HCT116 (cell line): ENCODE measurements around the gene SLC8A2. TPM values are rescaled to one million over a fixed set of nuclear protein-coding genes. Genes with fewer than 3 reads are reported as not detected.

ENCODE experiments used
- ATAC-seq: fragments of 200-7000 bp; cut with Tn5 transposase; 2 replicates; pipeline ENCODE4 v1.9.1; 2020; ENCODE audit warnings: mild to moderate bottlenecking, moderate library complexity
- BruUV-seq: library from RNA; stranded (reverse); fragments of 400-500 nt; replicated peaks from 2 replicates; lab custom pipeline; 2021; lab: Mats Ljungman, UMichigan
- CTCF ChIA-PET: fragments of 300-600 bp; sonication (Branson Sonifier 250); formaldehyde crosslinking; loops from one replicate; lab custom pipeline; 2021; ENCODE audit warnings: antibody characterized with exemption; lab: Charles Lee
- POLR2A ChIA-PET: fragments of 300-600, 350-600 bp; sonication (Branson Sonifier 250); formaldehyde crosslinking; loops from one replicate; lab custom pipeline; 2021; ENCODE audit warnings: antibody characterized with exemption; lab: Charles Lee
- RAD21 ChIA-PET, 2 experiments: fragments of 300-600 bp; sonication (Branson Sonifier 250); formaldehyde crosslinking; loops; one replicate each; lab custom pipeline; 2023; ENCODE audit warnings: low total read pairs in 2 of 2; ENCODE audit not compliant: uncharacterized antibody in 2 of 2, unreplicated experiment in 2 of 2, low non-redundant PET in 1 of 2; lab: Charles Lee
- DNase-seq: peaks from one replicate; pipeline ENCODE4 v3.0.0-alpha.2; 2010; ENCODE audit warnings: low read depth, low spot score
- H2AFZ ChIP-seq: fragments of 200-600 bp; shearing (Covaris generic), sonication (generic); 2 replicates; pipeline ENCODE4 v1.6.1; 2017; ENCODE audit warnings: low read depth, mixed run types, mixed read lengths, antibody characterized with exemption, low read length; ENCODE audit not compliant: poor library complexity, severe bottlenecking
- H3K27ac ChIP-seq: 2 replicates; pipeline ENCODE4 v1.5.1; 2012; ENCODE audit warnings: low read depth, low read length
- H3K27me3 ChIP-seq: fragments of 200-600 bp; sonication (generic); 2 replicates; pipeline ENCODE4 v1.6.1; 2016; ENCODE audit warnings: mixed run types, low read length, mixed read lengths; ENCODE audit not compliant: insufficient read depth
- H3K36me3 ChIP-seq, 2 experiments: fragments of 200-500 bp in 1 of 2; fragments of 200-600 bp in 1 of 2; sonication (Bioruptor generic) in 1 of 2; sonication (generic) in 1 of 2; 2 replicates each; pipeline versions ENCODE4 v1.5.1 to v1.6.1; 2014 to 2016; ENCODE audit warnings: low read length in 2 of 2, inconsistent platforms in 1 of 2, mixed read lengths in 1 of 2, mixed run types in 1 of 2; ENCODE audit not compliant: insufficient read depth in 2 of 2, control insufficient read depth in 1 of 2
- H3K4me1 ChIP-seq, 2 experiments: fragments of 200-600 bp in 1 of 2; sonication (generic) in 1 of 2; 2 replicates each; pipeline versions ENCODE4 v1.5.1 to v1.6.1; 2012 to 2017; ENCODE audit warnings: low read length in 2 of 2, inconsistent platforms in 1 of 2, mild to moderate bottlenecking in 1 of 2, mixed read lengths in 1 of 2, mixed run types in 1 of 2, moderate library complexity in 1 of 2; ENCODE audit not compliant: insufficient read depth in 2 of 2, control insufficient read depth in 1 of 2
- H3K4me2 ChIP-seq: fragments of 200-600 bp; sonication (generic); 2 replicates; pipeline ENCODE4 v1.6.1; 2017; ENCODE audit warnings: mixed run types, low read length, mixed read lengths
- H3K4me3 ChIP-seq, 2 experiments: fragments of 200-600 bp in 1 of 2; sonication (generic) in 1 of 2; replicated peaks in 1 of 2; 2 replicates each; pipeline ENCODE4 v1.5.1; 2011 to 2016; ENCODE audit warnings: low read length in 2 of 2, control low read depth in 1 of 2, low read depth in 1 of 2, mild to moderate bottlenecking in 1 of 2, mixed read lengths in 1 of 2, mixed run types in 1 of 2
- H3K79me2 ChIP-seq: fragments of 200-600 bp; sonication (generic); 2 replicates; pipeline ENCODE4 v1.6.1; 2017; ENCODE audit warnings: mild to moderate bottlenecking, mixed run types, low read length, moderate library complexity, mixed read lengths; ENCODE audit not compliant: insufficient read depth
- H3K9ac ChIP-seq: fragments of 200-600 bp; sonication (generic); 2 replicates; pipeline ENCODE4 v1.6.1; 2016; ENCODE audit warnings: low read length, mixed read lengths
- H3K9me2 ChIP-seq: fragments of 200-600 bp; sonication (generic), shearing (Covaris generic); 2 replicates; pipeline ENCODE4 v1.6.1; 2017; ENCODE audit warnings: mixed run types, mild to moderate bottlenecking, moderate library complexity; ENCODE audit not compliant: insufficient read depth
- H3K9me3 ChIP-seq, 2 experiments: fragments of 200-500 bp in 1 of 2; fragments of 200-600 bp in 1 of 2; sonication (Bioruptor generic) in 1 of 2; sonication (generic) in 1 of 2; 2 replicates each; pipeline ENCODE4 v1.6.1; 2014 to 2017; ENCODE audit warnings: low read length in 2 of 2, mixed read lengths in 2 of 2, inconsistent platforms in 1 of 2, low read depth in 1 of 2, mild to moderate bottlenecking in 1 of 2, mixed run types in 1 of 2, moderate library complexity in 1 of 2; ENCODE audit not compliant: control insufficient read depth in 1 of 2, insufficient read depth in 1 of 2
- H4K20me1 ChIP-seq: fragments of 200-600 bp; sonication (generic), shearing (Covaris generic); 2 replicates; pipeline ENCODE4 v1.6.1; 2017; ENCODE audit warnings: mixed run types, mild to moderate bottlenecking, moderate library complexity; ENCODE audit not compliant: insufficient read depth
- ATF3 ChIP-seq: IDR thresholded peaks from 2 replicates; pipeline ENCODE4 v1.6.1; 2012
- EZH2phosphoT487 ChIP-seq: fragments of 200-600 bp; IDR thresholded peaks from 2 replicates; pipeline ENCODE4 v1.6.1; 2018; ENCODE audit warnings: antibody characterized with exemption, borderline replicate concordance
- MAX ChIP-seq: IDR thresholded peaks from 2 replicates; pipeline ENCODE4 v1.6.1; 2012
- SIN3A ChIP-seq: IDR thresholded peaks from 2 replicates; pipeline ENCODE4 v1.6.1; 2012; ENCODE audit warnings: low read depth
- ZNF274 ChIP-seq: fragments of 200-500 bp; sonication (Bioruptor generic); IDR thresholded peaks from 2 replicates; pipeline ENCODE4 v1.6.1; 2014; ENCODE audit warnings: mild to moderate bottlenecking, low read depth, low read length, inconsistent platforms
- intact Hi-C: fragments of 100-400 bp; cut with micrococcal nuclease; formaldehyde crosslinking; loops from 2 replicates; pipeline ENCODE4 v1.10.0; 2022
- total RNA-seq: library from RNA; stranded (reverse); gene quantifications from one replicate; pipeline ENCODE4 v1.2.1, GENCODE V29; 2021; ENCODE audit not compliant: unreplicated experiment

The SLC8A2 gene
- total RNA-seq, 1 experiment from 2014 or later = 0.98 TPM

- H3K4me2 ChIP-seq = no peak overlapping the region
- intact Hi-C loops = no loop called here
- DNase-seq (no peak), ATAC-seq (no peak)
- RAD21 ChIA-PET = no interaction called here
- no peak overlapping the region for H3K9ac ChIP-seq
- no peaks in the 10 kb centered on the region for H3K9me3 ChIP-seq
- H3K9me2 ChIP-seq = no peaks in the 10 kb centered on the region
- H2AFZ ChIP-seq = no peak overlapping the region
- no peak overlapping the region for H3K27ac ChIP-seq
- TF ChIP-seq EZH2phosphoT487 (no peak), MAX (no peak), ZNF274 (no peak), SIN3A (no peak)
- CTCF ChIA-PET = interaction anchor here (1.1 to 1.2 kb wide), 2 partner anchors 16 to 61 kb away, joined by 3 to 4 read pairs; partner anchors contain the start of gene KPTN
- H3K4me3 ChIP-seq = no peak overlapping the region
- BruUV-seq = TSS peak; percentile 26
- no peaks in the 10 kb centered on the region; a peak in 1 of 4 replicates for H3K36me3 ChIP-seq
- no peaks in the 10 kb centered on the region for H4K20me1 ChIP-seq
- H3K27me3 ChIP-seq = no peaks in the 10 kb centered on the region
- POLR2A ChIA-PET = interaction anchor here (1.3 to 1.6 kb wide), 2 partner anchors 15 to 16 kb away, joined by 3 to 4 read pairs; partner anchors contain the start of genes KPTN and NAPA
- no peaks in the 10 kb centered on the region for H3K79me2 ChIP-seq
- H3K4me1 ChIP-seq = no peaks in the 10 kb centered on the region
Measured at GRCh38 chr19:47499863-47500830, 28.5 kb upstream of the SLC8A2 start.

GRCh38 chr19:47499371-47499770 is 27.7 kb upstream of the SLC8A2 start:
- Histone ChIP-seq H3K36me3 (no peaks in the 10 kb centered on the region; a peak in 1 of 4 replicates), H3K9me3 (no peaks in the 10 kb centered on the region), H3K4me3 (no peak overlapping the region), H3K79me2 (no peaks in the 10 kb centered on the region), H3K4me1 (no peaks in the 10 kb centered on the region), H3K9ac (no peak overlapping the region), H4K20me1 (no peaks in the 10 kb centered on the region), H3K27me3 (no peaks in the 10 kb centered on the region), H3K27ac (no peak overlapping the region), H3K4me2 (no peak overlapping the region), H3K9me2 (no peaks in the 10 kb centered on the region), H2AFZ (no peak overlapping the region)
- no TSS peak for BruUV-seq
- no peak for ATAC-seq
- intact Hi-C loops = no loop called here
- POLR2A ChIA-PET = interaction anchor here (1.3 to 1.6 kb wide), 2 partner anchors 16 kb away, joined by 3 to 4 read pairs; partner anchors contain the start of genes KPTN and NAPA
- CTCF ChIA-PET = interaction anchor here (0.5 to 1.2 kb wide), 2 partner anchors 15 to 1730 kb away, joined by 3 to 4 read pairs; partner anchors contain the start of gene KPTN
- no peak for TF ChIP-seq ATF3
- RAD21 ChIA-PET = no interaction called here
- DNase-seq = no peak
